Muscle layer of duodenum (tissue), 2 donors: Measurements from ENCODE around the gene GUCY2D.

Source experiments
- H3K27ac ChIP-seq: one replicate; pipeline ENCODE4 v1.7.0; 2013; ENCODE audit warnings: mild to moderate bottlenecking, low read length
- H3K27me3 ChIP-seq: one replicate; pipeline ENCODE4 v1.7.0; 2013; ENCODE audit warnings: low read depth, mild to moderate bottlenecking, control low read depth, low read length
- H3K36me3 ChIP-seq, 2 donors: one replicate each; pipeline ENCODE4 v1.7.0; 2013; ENCODE audit warnings: low read length in 2 of 2, control low read depth in 1 of 2, mild to moderate bottlenecking in 1 of 2; ENCODE audit not compliant: insufficient read depth in 2 of 2, control insufficient read depth in 1 of 2
- H3K4me1 ChIP-seq, 2 donors: one replicate each; pipeline ENCODE4 v1.7.0; 2013; ENCODE audit warnings: low read length in 2 of 2, mild to moderate bottlenecking in 2 of 2, control low read depth in 1 of 2, moderate library complexity in 1 of 2; ENCODE audit not compliant: insufficient read depth in 2 of 2, control insufficient read depth in 1 of 2
- H3K4me3 ChIP-seq, 2 donors: one replicate each; pipeline ENCODE4 v1.7.0; 2013; ENCODE audit warnings: low read length in 2 of 2, low read depth in 1 of 2, mild to moderate bottlenecking in 1 of 2
- H3K9me3 ChIP-seq, 2 donors: one replicate each; pipeline ENCODE4 v1.7.0; 2013; ENCODE audit warnings: low read length in 2 of 2, control low read depth in 1 of 2, mild to moderate bottlenecking in 1 of 2; ENCODE audit not compliant: control insufficient read depth in 1 of 2
- donor health status: healthy.

GUCY2D gene

GRCh38 chr17:7993972-7994589, 8.3 kb upstream of the GUCY2D start:
- Histone ChIP-seq H3K27ac (no peak overlapping the region), H3K4me1 (peaks cover 0 to 6% of the 10 kb centered on the region in 2 donors), H3K36me3 (no peaks in the 10 kb centered on the region), H3K27me3 (no peaks in the 10 kb centered on the region), H3K4me3 (no peak overlapping the region), H3K9me3 (no peaks in the 10 kb centered on the region)

GRCh38 chr17:7995724-7996123, 6.7 kb upstream of the GUCY2D start:
- H3K4me1 ChIP-seq: peaks cover 0 to 6% of the 10 kb centered on the region in 2 donors
- H3K9me3 ChIP-seq: no peaks in the 10 kb centered on the region
- H3K27ac ChIP-seq: no peak overlapping the region
- no peaks in the 10 kb centered on the region for H3K36me3 ChIP-seq
- no peaks in the 10 kb centered on the region for H3K27me3 ChIP-seq
- H3K4me3 ChIP-seq: no peak overlapping the region

- H3K4me1 ChIP-seq: peaks cover 0 to 7% of the 10 kb centered on the region in 2 donors
- no peaks in the 10 kb centered on the region for H3K9me3 ChIP-seq
- no peak overlapping the region for H3K27ac ChIP-seq
- no peak overlapping the region for H3K4me3 ChIP-seq
- H3K36me3 ChIP-seq: no peaks in the 10 kb centered on the region
- H3K27me3 ChIP-seq: peaks cover 4% of the 10 kb centered on the region
Measured at GRCh38 chr17:7997186-7997585, 5.2 kb upstream of the GUCY2D start.

GRCh38 chr17:8002721-8003593, 542 bp downstream of the GUCY2D start:
- H3K4me1 ChIP-seq: peaks cover 0 to 15% of the 10 kb centered on the region in 2 donors
- H3K36me3 ChIP-seq: no peaks in the 10 kb centered on the region
- peak overlapping the region in 1 of 2 donors; percentile 44 for H3K4me3 ChIP-seq
- no peaks in the 10 kb centered on the region for H3K9me3 ChIP-seq
- H3K27me3 ChIP-seq: peaks cover 32% of the 10 kb centered on the region
- H3K27ac ChIP-seq: no peak overlapping the region

- Histone ChIP-seq H3K27ac (no peak overlapping the region), H3K27me3 (peaks cover 32% of the 10 kb centered on the region), H3K36me3 (no peaks in the 10 kb centered on the region), H3K9me3 (no peaks in the 10 kb centered on the region), H3K4me3 (peak overlapping the region in 1 of 2 donors; percentile 44), H3K4me1 (peaks cover 0 to 15% of the 10 kb centered on the region in 2 donors)
Measured at GRCh38 chr17:8003594-8004181, 1.3 kb downstream of the GUCY2D start.

GRCh38 chr17:8004899-8005298, 2.5 kb downstream of the GUCY2D start:
- H3K4me3 ChIP-seq: no peak overlapping the region
- no peaks in the 10 kb centered on the region for H3K9me3 ChIP-seq
- no peaks in the 10 kb centered on the region for H3K36me3 ChIP-seq
- peaks cover 32% of the 10 kb centered on the region for H3K27me3 ChIP-seq
- H3K27ac ChIP-seq: no peak overlapping the region
- peaks cover 0 to 15% of the 10 kb centered on the region in 2 donors for H3K4me1 ChIP-seq

GRCh38 chr17:8005357-8005756, 2.9 kb downstream of the GUCY2D start:
- Histone ChIP-seq H3K4me3 (no peak overlapping the region), H3K27ac (no peak overlapping the region), H3K9me3 (no peaks in the 10 kb centered on the region), H3K4me1 (peaks cover 0 to 15% of the 10 kb centered on the region in 2 donors), H3K27me3 (peaks cover 32% of the 10 kb centered on the region), H3K36me3 (no peaks in the 10 kb centered on the region)

GRCh38 chr17:8005967-8006730, 3.7 kb downstream of the GUCY2D start:
- Histone ChIP-seq H3K4me1 (peaks cover 0 to 15% of the 10 kb centered on the region in 2 donors), H3K9me3 (no peaks in the 10 kb centered on the region), H3K27me3 (peaks cover 32% of the 10 kb centered on the region), H3K27ac (no peak overlapping the region), H3K36me3 (no peaks in the 10 kb centered on the region), H3K4me3 (no peak overlapping the region)

GRCh38 chr17:8006836-8007680, 4.6 kb downstream of the GUCY2D start:
- H3K36me3 ChIP-seq: no peaks in the 10 kb centered on the region
- no peak overlapping the region for H3K27ac ChIP-seq
- H3K4me3 ChIP-seq: no peak overlapping the region
- peaks cover 29% of the 10 kb centered on the region for H3K27me3 ChIP-seq
- no peaks in the 10 kb centered on the region for H3K9me3 ChIP-seq
- H3K4me1 ChIP-seq: peaks cover 0 to 15% of the 10 kb centered on the region in 2 donors

GRCh38 chr17:8007836-8008235, 5.4 kb downstream of the GUCY2D start:
- Histone ChIP-seq H3K27me3 (peaks cover 21% of the 10 kb centered on the region), H3K4me3 (no peak overlapping the region), H3K27ac (no peak overlapping the region), H3K4me1 (peaks cover 0 to 8% of the 10 kb centered on the region in 2 donors), H3K36me3 (no peaks in the 10 kb centered on the region), H3K9me3 (no peaks in the 10 kb centered on the region)
